Hepatic stellate cell (primary cell): ENCODE measurements around the gene PLVAP.

ENCODE experiments used
- DNase-seq: peaks from one replicate; pipeline ENCODE4 v3.0.0; 2011; ENCODE audit warnings: low spot score

Gene PLVAP

DNA sequence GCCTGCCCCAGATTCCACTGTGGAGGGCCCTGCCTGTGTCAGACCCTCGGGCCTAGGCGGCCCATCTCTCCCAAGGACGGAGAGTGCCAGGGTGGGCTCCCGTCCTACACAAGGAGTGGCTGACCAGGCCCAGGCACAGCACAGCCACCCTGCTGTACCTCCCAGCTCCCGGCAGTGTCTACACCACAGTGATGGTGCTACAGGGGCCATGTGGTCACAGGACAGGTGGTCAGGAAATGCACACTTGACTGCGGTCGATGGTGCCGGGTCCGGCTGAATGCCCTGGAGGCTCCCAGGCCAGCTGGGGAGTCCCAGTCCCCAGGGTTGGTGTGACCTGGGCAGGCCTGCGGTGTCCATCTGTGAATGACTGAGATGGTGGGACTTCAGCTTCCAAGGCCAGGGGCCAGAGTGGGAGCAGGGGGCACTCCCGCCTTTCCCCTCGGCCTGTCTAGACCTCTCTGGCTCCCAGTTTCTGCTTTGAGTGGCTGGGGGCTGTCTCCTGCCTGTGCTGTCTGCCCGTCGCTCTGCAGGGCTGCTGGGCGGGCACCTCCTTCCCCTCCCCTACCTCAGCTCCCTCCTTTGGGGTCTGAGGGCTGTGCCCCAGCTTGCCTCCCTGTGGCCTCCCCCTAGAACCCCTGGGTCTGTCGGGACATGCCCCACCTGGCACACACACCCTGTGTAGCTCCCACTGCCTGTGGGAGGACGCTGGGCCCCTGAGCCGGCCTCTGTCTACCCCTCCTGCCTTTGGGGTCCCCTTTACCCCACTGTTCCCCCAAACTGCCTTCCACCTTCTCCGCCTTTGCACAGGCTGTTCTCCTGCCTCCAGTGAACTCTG lies 55.3 kb downstream of the PLVAP start:
- no peak for DNase-seq

DNA sequence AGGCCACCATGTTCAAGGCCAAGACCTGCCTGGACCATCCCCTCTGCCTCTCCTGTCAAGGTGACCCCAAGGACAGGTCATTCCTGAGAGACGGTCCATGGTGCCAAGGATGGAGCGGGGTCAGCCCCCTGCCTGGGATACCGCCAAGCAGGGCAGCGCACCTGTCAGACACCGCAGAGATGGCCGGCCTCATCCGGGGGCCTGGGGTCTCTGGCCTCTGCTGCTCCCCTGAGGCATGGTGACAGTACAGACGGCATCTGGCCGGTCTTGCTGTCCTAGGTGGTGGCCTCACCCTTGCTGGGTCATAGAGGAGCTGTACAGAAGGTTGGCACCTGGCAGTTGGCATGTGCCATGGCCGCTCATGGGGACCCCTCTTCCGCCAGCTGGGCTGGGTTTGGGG lies 56.7 kb downstream of the PLVAP start:
- DNase-seq = no peak

DNA sequence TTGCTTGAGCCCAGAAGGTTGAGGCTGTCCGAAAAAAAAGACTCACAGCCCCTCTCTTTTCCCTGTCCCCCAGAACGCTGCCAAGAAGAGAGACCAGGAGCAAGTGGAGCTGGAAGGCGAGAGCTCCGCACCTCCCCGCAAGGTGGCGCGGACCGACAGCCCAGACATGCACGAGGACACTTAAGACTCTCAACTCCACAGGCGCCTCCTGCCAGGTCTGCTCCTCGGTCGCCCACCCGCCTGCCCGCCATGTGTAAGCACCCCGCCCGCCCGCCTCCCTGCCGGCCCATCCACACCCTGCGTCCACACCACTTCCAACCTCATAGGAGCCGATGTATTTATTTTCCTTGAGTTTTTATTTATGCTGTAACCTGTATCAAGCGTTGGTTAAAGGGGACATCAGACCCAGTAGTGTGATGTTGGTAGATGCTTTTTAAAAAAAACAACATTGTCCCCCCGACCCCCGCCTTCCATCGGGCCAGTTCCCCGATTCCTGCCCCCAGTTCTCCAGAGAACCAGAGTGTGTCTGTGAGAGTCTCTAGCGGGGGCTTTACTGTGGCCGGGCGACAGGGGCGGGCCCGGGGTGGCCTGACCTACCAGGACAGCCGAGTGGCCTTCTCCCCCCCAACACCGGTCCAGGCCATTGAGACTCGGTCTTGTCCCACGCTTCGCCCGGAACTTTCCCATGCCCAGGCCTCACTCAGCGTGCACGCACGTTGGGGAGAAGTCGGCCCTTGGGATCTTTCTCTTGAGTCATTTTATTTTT lies 57.5 kb downstream of the PLVAP start:
- DNase-seq = no peak

DNA sequence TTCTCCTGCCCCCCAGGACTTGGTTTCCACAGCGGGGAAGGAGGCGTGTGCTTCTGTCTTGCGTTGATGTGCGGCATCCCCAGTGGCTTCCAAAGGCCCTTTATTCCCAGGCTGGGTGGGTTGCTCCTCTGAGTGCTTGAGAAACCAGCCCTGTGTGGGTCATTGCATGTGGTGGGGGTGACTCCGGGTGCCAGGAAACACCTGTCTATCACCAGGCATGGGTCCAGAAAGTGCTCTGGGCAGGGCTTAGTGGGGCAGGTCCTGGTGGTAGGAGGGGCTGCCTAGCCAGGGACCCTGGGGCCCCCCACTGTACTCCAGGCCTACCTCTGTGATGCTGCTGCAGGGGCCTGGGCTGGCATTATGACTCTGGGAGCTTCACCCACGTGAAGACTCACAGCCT lies 58.2 kb downstream of the PLVAP start:
- no peak for DNase-seq

DNA sequence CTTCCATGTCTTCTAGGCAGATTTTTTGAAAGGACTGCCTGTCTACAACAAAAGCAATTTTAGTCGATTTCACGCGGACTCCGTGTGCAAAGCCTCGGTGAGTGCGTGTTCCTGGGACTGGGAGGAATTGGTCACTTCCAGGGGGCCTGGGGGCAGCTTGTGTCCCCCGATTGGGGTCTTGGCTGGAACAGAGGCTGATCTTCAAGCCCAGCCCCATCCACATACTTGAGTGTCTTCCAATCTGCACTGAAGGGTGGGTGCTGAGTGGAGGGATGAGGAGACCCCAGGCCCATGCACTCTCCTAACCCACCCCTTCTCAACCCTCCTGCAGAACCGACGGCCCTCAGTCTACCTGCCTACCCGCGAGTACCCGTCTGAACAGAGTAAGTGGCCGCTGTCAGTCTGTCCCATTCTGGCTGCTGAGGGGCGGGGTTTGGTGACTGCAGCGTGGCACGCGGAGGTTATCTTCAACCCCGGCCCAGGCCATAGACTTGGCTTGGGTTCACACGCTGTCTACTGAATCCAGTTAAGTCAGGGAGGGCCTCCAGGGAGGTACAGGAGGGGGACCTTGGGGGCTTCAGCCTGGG lies 63.0 kb downstream of the PLVAP start:
- no peak for DNase-seq

DNA sequence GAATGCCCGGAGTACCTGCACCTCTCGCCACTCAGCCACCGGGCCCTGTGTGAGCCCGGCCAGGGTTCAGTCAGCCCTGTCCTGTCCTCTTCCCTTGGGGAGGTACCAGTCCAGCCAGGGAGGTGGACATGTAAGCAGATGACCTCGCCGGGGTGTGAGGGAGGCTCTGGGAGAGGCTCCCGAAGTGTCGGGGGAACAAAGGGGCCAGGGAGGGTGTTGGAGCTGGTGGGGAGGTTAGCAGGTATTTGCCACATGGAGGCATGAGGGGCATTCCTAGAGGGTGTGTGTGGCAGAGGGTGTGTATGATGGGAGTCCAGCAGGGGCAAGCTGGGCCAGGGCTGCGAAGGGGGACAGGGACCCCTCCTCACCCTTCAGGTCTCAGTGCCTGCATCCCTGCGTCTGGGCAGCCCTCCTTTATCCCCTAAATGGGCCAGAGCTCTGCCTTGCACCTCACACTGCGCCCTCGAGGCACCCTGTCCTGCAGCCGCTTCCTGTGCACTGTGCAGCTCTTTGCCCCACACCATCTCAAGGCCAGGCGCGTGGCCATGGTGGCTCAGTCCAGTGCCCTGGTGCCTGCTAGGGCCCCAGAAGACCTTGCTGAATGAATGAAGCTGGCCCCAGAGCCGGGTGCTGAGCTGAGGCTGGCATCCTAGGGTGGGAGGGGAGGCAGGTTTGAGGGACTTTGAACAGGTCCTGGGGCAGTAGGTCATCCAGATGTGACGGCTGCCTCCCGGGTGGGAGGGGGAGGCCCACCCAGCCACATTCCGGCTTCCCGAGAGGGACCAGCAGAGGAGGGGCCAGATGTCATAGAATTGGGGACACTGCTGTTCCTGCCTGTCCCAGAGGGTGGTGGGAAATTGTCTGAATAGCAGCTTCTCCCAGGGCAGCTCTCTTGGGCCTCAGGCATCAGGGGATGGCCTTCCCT lies 64.7 kb downstream of the PLVAP start:
- no peak for DNase-seq

DNA sequence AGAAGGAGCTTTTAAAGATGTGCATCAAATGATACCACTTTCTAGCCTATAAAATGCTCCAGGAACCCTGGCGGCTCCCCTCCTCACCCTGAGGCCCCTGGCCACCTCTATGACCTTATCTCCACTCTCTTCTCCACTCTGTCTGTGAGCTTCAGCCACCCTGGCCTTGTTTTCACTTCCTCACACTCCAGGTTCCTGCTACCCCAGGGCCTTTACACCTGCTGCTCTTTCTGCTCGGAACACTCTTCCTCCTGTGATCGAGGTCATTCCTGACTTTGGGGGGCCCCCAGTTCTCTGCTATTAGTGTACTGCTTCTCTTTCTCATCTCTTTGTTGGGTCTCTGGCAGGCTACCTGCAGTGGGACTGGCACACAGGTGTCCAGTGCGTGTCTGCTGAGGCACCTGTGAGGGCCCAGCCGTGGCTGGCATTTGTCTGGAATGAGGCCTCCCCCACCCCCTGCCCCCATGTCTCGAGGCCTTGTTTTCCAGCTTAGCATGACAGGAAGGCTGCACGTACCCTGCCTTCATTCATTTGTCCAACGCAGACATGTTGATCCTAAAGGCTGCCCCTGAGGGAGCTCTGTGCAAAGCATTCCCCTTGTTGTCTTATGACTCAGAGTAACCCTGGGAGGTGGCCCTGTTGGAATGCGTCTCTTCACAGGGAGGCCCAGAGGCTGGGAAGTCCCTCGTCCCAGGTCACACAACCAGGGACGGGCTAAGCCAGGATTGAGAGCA lies 65.5 kb downstream of the PLVAP start:
- DNase-seq = peak; percentile 91

DNA sequence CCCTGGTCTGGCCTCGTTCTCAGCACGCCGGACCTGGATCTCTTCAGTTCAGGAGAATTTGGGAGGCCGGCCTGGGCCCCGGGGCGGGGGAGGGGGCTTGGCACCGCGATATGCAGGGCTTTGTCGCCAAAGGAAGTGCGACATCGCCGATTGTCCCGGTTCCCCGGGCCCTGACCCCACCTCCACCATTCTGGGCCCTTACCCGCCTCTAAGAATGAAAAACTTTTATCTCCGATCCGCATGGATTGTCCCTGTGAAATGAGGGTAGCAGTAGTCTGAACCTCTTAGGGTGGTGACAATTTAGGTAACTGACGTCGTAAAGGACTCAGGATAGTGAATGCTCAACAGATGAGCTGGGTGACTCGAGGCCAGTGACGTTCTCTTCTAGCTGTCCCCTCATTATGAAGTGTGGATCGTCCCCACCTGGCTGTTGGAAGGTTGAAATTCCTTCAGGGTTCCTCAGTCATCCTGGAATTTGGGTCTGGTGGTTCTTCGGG lies 67.1 kb downstream of the PLVAP start:
- DNase-seq = peak; percentile 32

DNA sequence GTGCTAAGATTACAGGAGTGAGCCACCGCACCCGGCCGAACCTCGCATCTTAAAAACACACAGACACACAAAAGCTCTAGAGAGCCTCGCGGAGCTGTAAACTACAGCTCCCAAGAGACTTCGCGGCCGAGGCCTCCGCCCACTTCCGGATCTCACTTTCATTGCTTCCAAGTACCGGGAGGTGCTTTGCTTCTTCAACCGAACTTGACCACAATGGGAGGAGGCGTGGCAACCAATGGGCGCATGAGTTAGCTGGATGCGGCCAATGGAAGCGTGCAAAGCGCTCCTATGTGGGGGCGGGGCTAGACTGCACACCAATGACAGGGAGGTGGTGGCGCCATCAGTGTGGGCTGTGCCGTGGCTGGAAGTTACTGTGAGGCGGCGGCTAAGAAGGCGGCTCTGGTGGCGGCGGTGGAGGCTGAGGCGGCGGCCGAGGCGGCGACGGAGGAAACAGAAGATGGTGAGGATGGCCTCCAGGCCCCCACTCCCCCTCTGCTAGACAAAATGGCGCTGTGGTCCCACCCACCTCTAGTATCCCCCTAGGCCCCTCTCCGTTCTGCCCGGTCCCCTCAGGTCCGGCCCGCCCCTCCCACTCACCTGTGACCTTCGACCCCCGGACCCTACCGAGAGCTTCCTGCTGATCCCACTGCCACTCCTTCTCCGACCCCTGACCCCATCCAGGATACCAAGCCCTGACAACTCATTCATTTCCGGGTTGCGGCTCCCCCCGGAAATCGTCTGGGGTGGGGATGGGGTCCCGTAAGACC lies 67.8 kb downstream of the PLVAP start, which contains the start of gene DDA1:
Gene DDA1, plus strand, starts transcription at position 366 of the 767 bp plus-strand sequence. Its CDS starts 92 bp downstream, at position 458.
- DNase-seq = peak; percentile 100

DNA sequence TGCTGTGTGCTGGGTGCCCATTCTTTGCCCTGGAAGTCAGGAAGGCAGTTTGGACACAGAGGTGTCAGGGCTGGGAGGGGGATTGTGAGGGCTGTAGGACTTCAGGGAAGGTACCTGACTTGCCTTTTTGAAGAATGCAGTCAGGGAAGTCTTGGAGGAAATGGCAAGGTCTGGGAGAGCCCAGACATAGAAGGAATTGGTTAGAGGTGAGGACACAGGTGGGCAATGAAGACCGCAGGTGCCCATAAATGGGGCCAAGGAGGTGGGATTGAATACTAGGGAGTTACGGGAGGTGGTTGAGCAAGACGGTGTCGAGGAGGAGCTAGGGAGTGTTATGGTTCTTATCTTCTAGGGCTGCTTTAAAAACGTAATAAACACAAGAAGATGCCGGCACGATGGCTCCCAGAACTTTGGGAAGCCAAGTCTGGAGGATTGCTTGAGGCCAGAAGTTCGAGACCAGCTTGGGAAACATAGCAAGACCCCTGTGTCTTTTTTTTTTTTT lies 69.2 kb downstream of the PLVAP start:
- DNase-seq = no peak

DNA sequence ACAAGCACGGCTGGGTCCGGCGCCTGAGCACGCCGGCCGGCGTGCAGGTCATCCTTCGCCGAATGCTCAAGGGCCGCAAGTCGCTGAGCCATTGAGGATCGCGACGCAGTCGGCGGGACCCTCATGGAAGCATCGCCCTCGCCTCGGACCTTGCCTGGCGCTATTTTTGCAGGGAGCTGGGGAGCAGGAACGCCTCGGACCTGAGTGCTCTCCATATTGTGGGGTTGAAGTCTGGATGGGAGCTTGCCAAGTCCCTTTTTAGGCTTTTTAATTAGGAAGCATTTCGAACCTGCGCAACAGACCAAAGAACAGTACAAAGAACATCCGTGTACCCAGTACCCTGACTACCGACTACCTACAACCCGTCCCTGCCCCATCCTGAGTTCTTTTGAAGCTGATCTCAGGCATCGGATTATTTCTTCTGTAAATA lies 70.8 kb downstream of the PLVAP start:
- no peak for DNase-seq

DNA sequence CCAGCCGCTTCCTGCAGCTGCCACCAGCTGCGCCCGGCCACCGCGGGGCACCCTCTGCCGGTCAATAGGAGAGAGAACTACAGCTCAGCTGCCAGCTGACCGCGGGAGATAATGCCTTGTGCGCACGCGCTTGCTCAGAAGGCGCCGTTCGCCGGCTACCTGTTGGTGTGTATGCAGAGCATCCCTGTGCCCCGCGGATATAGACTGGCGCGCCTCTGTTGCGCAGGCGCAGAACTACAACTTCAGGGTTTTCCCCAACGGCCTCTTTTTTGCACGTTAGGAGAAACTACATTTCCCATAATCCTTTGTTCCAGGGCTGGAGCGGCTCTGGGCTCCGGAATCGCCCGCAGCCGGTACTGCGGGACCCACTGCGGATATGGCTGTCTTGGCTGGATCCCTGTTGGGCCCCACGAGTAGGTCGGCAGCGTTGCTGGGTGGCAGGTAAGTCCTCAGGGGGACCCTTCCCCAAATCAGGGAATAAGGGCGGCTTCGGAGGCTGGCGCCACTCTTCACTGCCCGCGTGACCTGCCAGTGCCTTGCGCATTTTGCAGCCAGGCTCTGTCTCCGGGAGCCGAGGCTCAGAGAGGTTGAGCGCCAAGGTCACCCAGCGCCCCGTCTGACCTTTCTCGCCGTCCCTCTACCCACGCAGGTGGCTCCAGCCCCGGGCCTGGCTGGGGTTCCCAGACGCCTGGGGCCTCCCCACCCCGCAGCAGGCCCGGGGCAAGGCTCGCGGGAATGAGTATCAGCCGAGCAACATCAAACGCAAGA lies 71.4 kb downstream of the PLVAP start, which contains the start of gene MRPL34:
Gene MRPL34, plus strand, starts transcription at position 356 of the 768 bp plus-strand sequence. Its CDS starts 21 bp downstream, at position 377.
- DNase-seq = peak; percentile 93

DNA sequence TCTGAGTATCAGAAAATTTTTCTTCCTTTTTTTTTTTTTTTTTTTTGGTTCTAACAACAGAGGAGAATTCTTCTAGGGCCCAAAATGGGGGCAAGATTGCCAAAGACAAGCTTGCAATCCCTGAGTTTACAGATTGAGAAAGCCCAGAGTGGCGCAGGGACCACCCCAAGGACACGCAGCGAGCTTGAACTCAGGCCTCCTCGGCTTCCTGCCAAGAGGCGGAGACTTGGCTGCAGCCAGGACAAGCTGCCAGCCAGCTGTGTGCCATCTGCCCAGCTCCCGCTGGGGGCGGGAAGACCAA lies 72.0 kb downstream of the PLVAP start:
- DNase-seq = no peak

DNA sequence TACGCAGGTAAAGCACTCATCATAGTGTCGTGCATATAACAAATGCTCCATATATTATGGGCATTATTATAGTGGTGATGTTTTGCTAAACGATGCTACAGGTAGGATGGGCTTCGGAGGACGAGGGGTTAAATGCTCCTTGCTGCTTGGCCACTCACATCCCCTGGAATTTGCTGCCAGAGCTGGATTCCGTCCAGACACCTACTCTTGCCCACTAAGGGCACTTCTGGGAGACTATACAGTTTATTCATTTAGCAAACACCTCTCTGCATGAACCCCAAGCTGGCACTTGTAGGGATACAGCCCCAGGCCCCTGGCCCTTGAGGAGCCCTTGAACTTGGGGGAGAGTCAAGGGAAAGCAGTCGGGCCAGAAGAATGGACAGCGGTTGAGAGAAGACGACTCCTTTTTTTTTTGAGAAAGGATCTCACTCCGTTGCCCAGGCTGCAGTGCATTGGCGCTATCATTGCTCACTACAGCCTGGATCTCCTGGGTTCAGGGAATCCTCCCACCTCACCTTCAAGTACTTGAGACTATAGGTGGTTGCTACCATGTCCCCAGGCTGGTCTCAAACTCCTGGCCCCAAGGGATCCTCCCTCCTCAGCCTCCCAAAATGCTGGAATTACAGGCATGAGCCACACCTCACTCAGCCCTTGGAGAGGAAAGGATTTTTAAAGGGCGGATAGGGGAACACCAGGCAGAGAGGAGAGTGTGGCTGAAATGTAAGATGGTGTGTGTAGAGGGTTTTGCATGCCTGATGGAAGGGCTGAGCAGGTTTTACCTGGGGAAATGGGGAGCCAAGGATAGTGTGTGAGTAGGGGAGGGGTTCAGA lies 72.5 kb downstream of the PLVAP start:
- DNase-seq = no peak

DNA sequence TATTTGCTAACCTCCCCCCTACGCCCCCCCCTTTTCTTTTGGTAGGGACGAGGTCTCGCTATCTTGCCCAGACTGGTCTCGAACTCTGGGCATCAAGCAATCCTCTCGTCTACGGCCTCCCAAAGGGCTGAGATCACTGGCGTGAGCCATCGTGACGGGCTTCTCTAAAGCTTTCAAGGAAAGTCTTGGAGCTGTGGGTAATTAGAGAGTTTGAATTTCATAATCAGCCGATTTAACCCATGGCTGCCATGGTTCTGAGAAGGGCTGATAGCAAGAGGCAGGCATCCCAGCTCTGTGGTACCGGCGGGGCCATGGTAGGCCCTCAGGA lies 73.2 kb downstream of the PLVAP start:
- DNase-seq = no peak

DNA sequence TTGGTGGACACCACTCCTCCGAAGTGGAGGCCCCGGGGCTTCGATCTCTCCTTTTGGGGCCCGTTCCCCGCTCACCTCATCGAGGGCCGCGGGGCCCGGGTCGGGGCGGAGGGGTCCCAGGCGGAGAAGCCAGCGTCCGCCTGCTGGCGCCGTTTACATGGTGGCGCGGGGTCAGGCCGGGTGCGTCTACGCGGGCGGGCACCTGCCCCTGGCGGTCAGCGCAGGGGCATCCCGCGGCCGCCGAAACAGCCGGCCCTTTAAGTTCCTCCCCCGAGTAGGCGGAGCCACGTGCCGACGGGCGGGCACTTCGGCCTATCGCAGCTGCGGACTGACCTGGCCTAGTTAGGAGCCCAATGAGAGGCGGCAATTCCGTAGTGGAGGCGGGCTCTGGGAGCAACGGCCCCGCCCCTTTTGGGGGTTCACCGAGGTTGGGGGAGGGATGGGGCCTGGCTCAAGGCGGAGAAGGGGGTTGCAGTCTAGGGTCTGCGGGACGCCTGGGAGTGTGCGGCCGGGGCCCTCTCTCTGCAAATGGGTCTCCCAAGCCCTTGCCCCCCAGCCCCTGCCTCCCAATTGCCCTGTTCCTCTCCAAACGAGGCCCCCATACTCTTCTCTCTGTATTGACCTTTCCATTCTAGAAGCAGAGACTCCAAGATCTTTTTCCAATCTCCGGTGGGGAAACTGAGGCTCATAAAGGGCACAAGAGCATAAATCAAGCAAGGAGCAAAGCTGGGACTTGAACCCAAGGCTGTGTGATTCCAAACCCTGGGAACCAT lies 73.8 kb downstream of the PLVAP start, which contains the start of gene ABHD8:
Gene ABHD8, minus strand, starts transcription at position 259 of the 773 bp plus-strand sequence. CDS start 1,809 bp downstream, outside the sequence.
- DNase-seq = peak; percentile 99

DNA sequence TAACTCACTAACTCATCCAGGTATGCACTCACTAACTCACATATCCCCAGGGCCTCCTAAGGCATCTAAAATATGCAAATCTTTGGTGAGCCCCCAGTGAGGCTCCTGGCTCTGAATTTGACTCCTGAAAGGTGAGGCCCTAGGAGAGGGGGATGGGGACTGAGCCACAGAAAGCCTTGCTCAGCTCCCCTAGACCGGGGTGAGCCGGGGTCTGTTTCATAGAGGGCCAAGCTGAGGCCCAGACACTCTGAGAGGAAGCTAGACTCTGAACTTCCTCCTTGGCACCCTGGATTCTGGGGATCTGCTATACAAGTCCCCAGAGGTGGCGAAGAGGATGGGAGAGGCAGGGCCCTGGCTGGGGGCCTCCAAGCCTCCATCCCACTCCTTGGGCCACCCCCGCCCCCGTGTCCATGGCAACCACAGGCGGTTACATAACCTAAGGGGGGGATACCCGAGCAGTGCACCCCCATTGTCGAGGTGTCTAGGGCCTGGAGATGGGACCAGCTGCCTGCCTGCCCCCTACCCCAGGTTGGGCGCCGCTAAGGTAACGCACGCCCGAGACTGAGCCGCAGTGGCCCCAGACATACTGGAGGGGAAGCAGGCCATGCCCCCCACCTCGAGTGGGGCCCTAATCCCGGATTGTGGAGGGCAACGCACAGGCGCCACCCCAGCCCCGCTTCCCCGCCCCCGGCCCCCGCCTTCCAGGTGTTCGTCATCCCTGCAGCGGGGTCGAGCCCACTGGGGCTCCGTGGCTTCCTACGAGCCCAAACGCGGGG lies 74.6 kb downstream of the PLVAP start:
- DNase-seq = no peak
